H7 (cell line): ENCODE results near the gene SLC25A41. TPM values are rescaled to one million over a fixed set of nuclear protein-coding genes. Genes with fewer than 3 reads are reported as not detected.
"Not testable (repeated sequence)": the region's sequence is repeated elsewhere in the genome, so short reads cannot be mapped to it uniquely, and the experiment has no call there.

Experiments
- DNase-seq: peaks from one replicate; pipeline ENCODE4 v3.0.0; 2012
- H3K27me3 ChIP-seq: 2 replicates; pipeline ENCODE4 v1.6.0; 2011; ENCODE audit warnings: mild to moderate bottlenecking, low read length; ENCODE audit not compliant: control insufficient read depth, insufficient read depth
- H3K36me3 ChIP-seq: replicated peaks from 2 replicates; pipeline ENCODE4 v1.5.1; 2011; ENCODE audit warnings: low read length; ENCODE audit not compliant: control insufficient read depth, insufficient read depth
- H3K4me3 ChIP-seq: 2 replicates; pipeline ENCODE4 v1.5.1; 2011; ENCODE audit warnings: low read depth, mild to moderate bottlenecking, control low read depth, low read length, moderate library complexity; ENCODE audit not compliant: insufficient read depth
- total RNA-seq: library from RNA; depleted of rRNA; stranded (reverse); fragments of >200 nt; shearing (Covaris generic); gene quantifications from 2 replicates; pipeline ENCODE4 v1.2.3, GENCODE V29; 2014

Gene SLC25A41
- total RNA-seq, 1 experiment from 2014 or later: 1.2 TPM

- peak; percentile 82 for DNase-seq
- H3K27me3 ChIP-seq: no peaks in the 10 kb centered on the region
- peaks cover 25% of the 10 kb centered on the region for H3K36me3 ChIP-seq
- H3K4me3 ChIP-seq: no peak overlapping the region
Measured at GRCh38 chr19:6413721-6414643, 19.6 kb downstream of the SLC25A41 start.

GRCh38 chr19:6413291-6413690 is 20.3 kb downstream of the SLC25A41 start:
- Histone ChIP-seq H3K4me3 (no peak overlapping the region), H3K36me3 (peaks cover 21% of the 10 kb centered on the region), H3K27me3 (no peaks in the 10 kb centered on the region)
- DNase-seq: peak; percentile 64

GRCh38 chr19:6412447-6413091 is 21.0 kb downstream of the SLC25A41 start:
- Histone ChIP-seq H3K36me3 (peaks cover 16% of the 10 kb centered on the region), H3K27me3 (no peaks in the 10 kb centered on the region), H3K4me3 (no peak overlapping the region)
- peak; percentile 95 for DNase-seq

GRCh38 chr19:6412061-6412446 is 21.5 kb downstream of the SLC25A41 start:
- no peak for DNase-seq
- Histone ChIP-seq H3K4me3 (no peak overlapping the region), H3K36me3 (peaks cover 11% of the 10 kb centered on the region), H3K27me3 (no peaks in the 10 kb centered on the region)

- no peak for DNase-seq
- Histone ChIP-seq H3K36me3 (peaks cover 4% of the 10 kb centered on the region; the same call in 1 of the 2 replicates), H3K4me3 (no peak overlapping the region), H3K27me3 (no peaks in the 10 kb centered on the region)
Measured at GRCh38 chr19:6409346-6409745, 24.2 kb downstream of the SLC25A41 start.

- Histone ChIP-seq H3K27me3 (no peaks in the 10 kb centered on the region), H3K4me3 (no peak overlapping the region), H3K36me3 (no peaks in the 10 kb centered on the region)
- no peak for DNase-seq
Measured at GRCh38 chr19:6406401-6406800, 27.2 kb downstream of the SLC25A41 start.

GRCh38 chr19:6402837-6403608 is 30.5 kb downstream of the SLC25A41 start:
- peak; percentile 27 for DNase-seq
- Histone ChIP-seq H3K4me3 (no peak overlapping the region), H3K36me3 (no peaks in the 10 kb centered on the region)

GRCh38 chr19:6402058-6402457 is 31.5 kb downstream of the SLC25A41 start:
- DNase-seq: no peak
- no peak overlapping the region for H3K4me3 ChIP-seq
- H3K27me3 ChIP-seq: no peaks in the 10 kb centered on the region
- no peaks in the 10 kb centered on the region for H3K36me3 ChIP-seq

More at GRCh38 chr19:6402837-6403608, 30.5 kb downstream of the SLC25A41 start:
- H3K27me3 ChIP-seq: no peaks in the 10 kb centered on the region

- H3K4me3 ChIP-seq, H3K27me3 ChIP-seq, DNase-seq, H3K36me3 ChIP-seq: not testable (repeated sequence)
Measured at GRCh38 chr19:6400062-6400944, 33.3 kb downstream of the SLC25A41 start.

GRCh38 chr19:6396305-6396704 is 37.3 kb downstream of the SLC25A41 start:
- DNase-seq: no peak
- H3K36me3 ChIP-seq: no peaks in the 10 kb centered on the region; the same call in 1 of the 2 replicates
- H3K27me3 ChIP-seq: no peaks in the 10 kb centered on the region
- H3K4me3 ChIP-seq: no peak overlapping the region

- Histone ChIP-seq H3K27me3 (no peaks in the 10 kb centered on the region), H3K36me3 (no peaks in the 10 kb centered on the region; the same call in 1 of the 2 replicates), H3K4me3 (no peak overlapping the region)
- peak; percentile 70 for DNase-seq
Measured at GRCh38 chr19:6394831-6395230, 38.7 kb downstream of the SLC25A41 start.

GRCh38 chr19:6393983-6394412 is 39.6 kb downstream of the SLC25A41 start:
- Histone ChIP-seq H3K4me3 (peak overlapping the region; percentile 99), H3K27me3 (no peaks in the 10 kb centered on the region), H3K36me3 (peaks cover 5% of the 10 kb centered on the region)
- no peak for DNase-seq

GRCh38 chr19:6393074-6393982 is 40.2 kb downstream of the SLC25A41 start, which contains the start of gene GTF2F1:
Gene GTF2F1 (minus strand): TSS chr19:6393164. CDS start chr19:6392995, 169 bp downstream.
- H3K27me3 ChIP-seq: no peaks in the 10 kb centered on the region
- peaks cover 10% of the 10 kb centered on the region for H3K36me3 ChIP-seq
- peak within 1 kb of the TSS; percentile 99 for H3K4me3 ChIP-seq
- peak; percentile 99 for DNase-seq
